Skin of body (tissue), 2 donors: ENCODE measurements around the gene KERA. TPM values are rescaled to one million over a fixed set of nuclear protein-coding genes. Genes with fewer than 3 reads are reported as not detected.

Experiments
- DNase-seq: peaks from one replicate; lab custom pipeline; 2025; lab: John Stamatoyannopoulos, UW
- total RNA-seq: library from RNA; depleted of rRNA; stranded (reverse); fragments of >200 nt; gene quantifications from one replicate; pipeline ENCODE4 v1.2.3, GENCODE V29; 2014

Gene KERA
- total RNA-seq, 1 donor from 2014 or later: 4.8 TPM

DNA sequence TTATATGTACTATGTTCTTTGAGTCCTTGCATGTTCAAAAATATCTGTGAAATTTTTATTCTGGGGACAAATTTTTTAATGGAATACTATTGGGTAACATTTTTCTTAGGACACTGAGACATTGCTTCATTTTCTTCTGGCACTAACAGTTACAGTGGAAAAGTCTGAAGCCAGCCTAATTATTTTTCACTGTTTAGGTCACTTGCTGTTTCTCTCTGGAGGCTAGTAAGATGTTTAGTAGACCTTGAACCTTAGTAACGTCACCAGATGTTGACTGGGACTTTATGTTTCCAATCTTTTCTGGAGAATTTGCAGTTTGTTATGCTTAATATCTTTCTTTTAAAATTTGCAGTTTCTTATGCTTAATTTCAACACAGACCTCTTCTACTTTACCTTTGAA lies 40.8 kb downstream of the KERA start:
- no peak for DNase-seq

DNA sequence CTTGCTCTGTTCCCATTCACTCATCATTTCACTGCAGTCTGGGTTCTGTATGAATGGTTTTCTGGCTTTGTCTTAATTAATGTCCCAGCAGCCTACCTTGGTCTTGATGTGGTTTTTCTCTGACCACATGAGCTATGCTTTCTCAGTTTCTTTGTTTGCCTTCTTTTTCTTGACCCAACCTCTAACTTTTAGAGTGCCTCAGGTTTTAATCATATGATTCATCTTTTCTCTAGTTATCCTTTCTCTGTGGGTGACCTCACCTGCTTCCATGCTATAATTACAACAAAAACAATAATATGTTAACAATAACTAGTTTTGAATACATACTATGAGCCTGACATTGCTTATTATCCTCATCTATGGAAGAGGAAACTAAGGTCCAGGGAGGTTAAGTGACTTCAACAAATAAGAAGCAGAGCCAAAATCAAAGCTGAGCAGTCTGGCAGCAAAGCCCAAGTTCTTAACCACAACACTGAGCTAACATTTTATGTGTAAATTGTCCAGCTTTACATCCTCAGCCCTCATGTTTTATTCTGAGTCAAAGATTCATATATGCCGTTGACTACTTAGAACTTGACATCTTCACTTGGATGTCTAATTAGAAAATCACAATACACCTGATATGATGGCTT lies 48.4 kb downstream of the KERA start:
- no peak for DNase-seq

DNA sequence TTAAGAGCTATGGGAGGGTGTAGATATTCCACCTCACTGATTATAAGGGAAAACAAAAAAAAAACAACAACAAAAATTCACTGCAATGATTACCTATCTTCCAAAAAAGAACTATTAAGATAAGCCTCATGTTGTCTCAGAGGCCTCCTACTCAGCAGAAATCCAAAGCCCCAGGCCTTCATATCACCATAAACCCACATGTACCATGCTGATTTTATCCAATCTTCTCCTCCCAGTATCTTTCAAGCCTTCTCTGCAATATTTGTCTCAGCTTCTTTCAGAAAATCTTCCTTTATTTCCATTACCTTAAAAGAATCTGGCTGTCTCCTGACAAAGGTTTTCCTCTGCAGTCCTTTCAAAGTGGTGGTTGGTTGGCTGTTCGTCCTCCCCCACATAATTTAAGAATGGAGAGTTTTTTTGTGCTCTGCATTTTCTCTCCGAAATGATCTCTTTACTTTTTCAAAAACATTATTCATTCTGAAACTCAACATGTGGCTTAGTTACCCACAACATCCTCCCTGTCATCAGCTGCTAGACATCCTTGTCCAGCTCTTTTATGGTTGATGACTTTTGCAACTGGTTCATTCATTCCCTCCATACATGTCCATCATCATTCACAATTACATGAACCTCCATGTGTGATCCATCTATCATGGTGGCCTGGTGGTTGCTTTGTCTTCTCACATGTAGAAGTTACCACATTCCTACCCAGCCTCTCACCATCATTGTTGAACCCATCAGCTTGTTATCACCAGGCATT lies 50.1 kb downstream of the KERA start:
- DNase-seq: no peak

DNA sequence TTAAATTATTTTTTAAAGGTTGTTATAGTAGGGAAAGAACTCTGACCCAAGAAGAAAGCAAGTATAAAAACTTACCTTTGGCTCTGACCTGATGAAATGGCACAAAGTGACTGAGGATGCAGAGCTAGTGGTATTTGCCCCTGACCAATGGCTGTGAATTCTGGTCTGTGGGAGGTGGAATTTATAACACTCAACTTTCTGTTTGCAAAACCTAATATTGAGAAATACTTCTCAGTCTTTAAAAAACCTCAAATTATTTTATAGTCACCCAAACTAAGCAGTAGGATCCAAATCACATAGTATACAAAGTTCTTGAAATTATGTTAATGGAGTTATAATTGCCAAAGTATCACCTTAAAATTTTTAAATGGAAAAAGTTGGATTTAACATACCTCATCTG lies 53.0 kb downstream of the KERA start, which contains the start of gene EPYC:
TSS of gene EPYC (minus strand) at position 101 of the 400 bp plus-strand sequence. CDS start 2,407 bp downstream, outside the sequence.
- no peak for DNase-seq

DNA sequence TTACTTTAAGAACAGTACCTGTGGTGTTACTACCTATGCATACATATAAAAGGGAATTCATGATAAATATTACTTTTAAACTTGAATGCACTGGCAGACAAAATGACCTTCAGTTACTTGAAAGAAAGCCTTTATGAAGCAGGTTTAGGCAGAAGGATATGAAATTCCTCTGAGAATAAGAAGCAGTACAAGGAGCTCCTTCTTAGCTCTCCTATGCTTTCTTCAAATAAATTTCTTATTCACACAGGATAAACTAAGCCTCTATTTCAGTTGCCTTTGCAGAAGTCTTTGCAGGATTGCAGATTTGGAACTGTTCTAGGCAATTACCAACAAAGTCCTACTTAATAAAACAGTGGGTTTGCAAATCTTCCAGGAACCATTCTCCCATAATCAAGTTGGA lies 54.1 kb downstream of the KERA start:
- no peak for DNase-seq

DNA sequence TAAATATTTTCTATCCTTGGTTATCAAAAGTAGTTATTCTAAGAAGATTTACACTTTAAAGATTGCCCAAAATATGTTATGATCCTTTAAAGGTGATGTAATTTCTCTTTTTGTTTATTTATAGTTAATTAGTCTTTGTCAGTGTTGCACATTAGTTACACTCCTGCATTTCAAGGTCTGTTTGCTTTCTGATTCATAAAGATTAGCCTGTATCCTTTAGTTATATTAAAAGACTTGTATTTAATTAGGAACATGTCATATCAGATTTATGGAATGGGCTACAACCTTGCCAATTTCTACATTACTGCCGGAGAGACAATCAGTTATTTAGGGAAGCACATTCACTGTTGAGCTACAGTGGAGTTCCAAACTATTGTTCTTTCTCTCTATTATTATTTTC lies 56.5 kb downstream of the KERA start:
- no peak for DNase-seq

Other genes with a start within 250 kb of the KERA start
- not detected for gene CCER1, start 102.8 kb downstream of the KERA start, total RNA-seq
- 0.20 TPM for gene EPYC, start 53.1 kb downstream of the KERA start, total RNA-seq
- 934 TPM for gene LUM, start 53.5 kb upstream of the KERA start, total RNA-seq
- gene DCN, start 124.8 kb upstream of the KERA start, total RNA-seq: 1,233 TPM